HFFc6 (cell line): ENCODE measurements around the gene RCVRN. TPM values are rescaled to one million over a fixed set of nuclear protein-coding genes. Genes with fewer than 3 reads are reported as not detected.

Experiments used
- DNase-seq: peaks from one replicate; pipeline ENCODE4 v3.0.0-alpha.2; 2018
- H3K27ac Mint-ChIP-seq: 2 replicates; pipeline ENCODE4 v1.8.0; 2020; ENCODE audit warnings: mild to moderate bottlenecking, mixed read lengths
- H3K27me3 Mint-ChIP-seq: 2 replicates; pipeline ENCODE4 v1.8.0; 2021; ENCODE audit warnings: mild to moderate bottlenecking, moderate library complexity, mixed read lengths; ENCODE audit not compliant: insufficient read depth
- H3K36me3 Mint-ChIP-seq: 2 replicates; pipeline ENCODE4 v1.8.0; 2021; ENCODE audit warnings: low read depth, mixed read lengths
- H3K4me1 Mint-ChIP-seq: 2 replicates; pipeline ENCODE4 v1.8.0; 2020; ENCODE audit warnings: low read depth, mixed read lengths
- H3K4me3 Mint-ChIP-seq: 2 replicates; pipeline ENCODE4 v1.8.0; 2020; ENCODE audit warnings: mild to moderate bottlenecking, moderate library complexity, mixed read lengths
- H3K9me3 Mint-ChIP-seq: 2 replicates; pipeline ENCODE4 v1.8.0; 2020; ENCODE audit warnings: mild to moderate bottlenecking, mixed read lengths
- total RNA-seq, 6 experiments: library from RNA; stranded (reverse); fragmentation: NEBNext Ultra II Directional; extraction: Animal tissue kit (Norgen Biotek cat#: 25700); gene quantifications; 2 replicates in 1 of 6; 3 replicates in 5 of 6; pipeline ENCODE4 v1.2.3, GENCODE V29; 2021
- TF ChIP-seq, protein P1 (sequence below): fragments of 200-600 bp; sonication (generic); IDR thresholded peaks from 2 replicates; pipeline ENCODE4 v1.5.0; 2021; ENCODE audit warnings: antibody characterized with exemption, mild to moderate bottlenecking

RCVRN gene
- total RNA-seq, 6 experiments from 2014 or later = not detected

- peaks cover 10% of the 10 kb centered on the region for H3K36me3 Mint-ChIP-seq
Observed at GRCh38 chr17:9887508-9887907, 17.6 kb downstream of the RCVRN start.

GRCh38 chr17:9886141-9886930 lies 18.7 kb downstream of the RCVRN start:
- H3K36me3 Mint-ChIP-seq = peaks cover 10% of the 10 kb centered on the region
- peaks cover 2% of the 10 kb centered on the region; the same call in 1 of the 2 replicates for H3K27me3 Mint-ChIP-seq
- H3K4me3 Mint-ChIP-seq = no peak overlapping the region
- no peak overlapping the region for H3K27ac Mint-ChIP-seq
- no peak for DNase-seq
- TF ChIP-seq, protein P1, sequence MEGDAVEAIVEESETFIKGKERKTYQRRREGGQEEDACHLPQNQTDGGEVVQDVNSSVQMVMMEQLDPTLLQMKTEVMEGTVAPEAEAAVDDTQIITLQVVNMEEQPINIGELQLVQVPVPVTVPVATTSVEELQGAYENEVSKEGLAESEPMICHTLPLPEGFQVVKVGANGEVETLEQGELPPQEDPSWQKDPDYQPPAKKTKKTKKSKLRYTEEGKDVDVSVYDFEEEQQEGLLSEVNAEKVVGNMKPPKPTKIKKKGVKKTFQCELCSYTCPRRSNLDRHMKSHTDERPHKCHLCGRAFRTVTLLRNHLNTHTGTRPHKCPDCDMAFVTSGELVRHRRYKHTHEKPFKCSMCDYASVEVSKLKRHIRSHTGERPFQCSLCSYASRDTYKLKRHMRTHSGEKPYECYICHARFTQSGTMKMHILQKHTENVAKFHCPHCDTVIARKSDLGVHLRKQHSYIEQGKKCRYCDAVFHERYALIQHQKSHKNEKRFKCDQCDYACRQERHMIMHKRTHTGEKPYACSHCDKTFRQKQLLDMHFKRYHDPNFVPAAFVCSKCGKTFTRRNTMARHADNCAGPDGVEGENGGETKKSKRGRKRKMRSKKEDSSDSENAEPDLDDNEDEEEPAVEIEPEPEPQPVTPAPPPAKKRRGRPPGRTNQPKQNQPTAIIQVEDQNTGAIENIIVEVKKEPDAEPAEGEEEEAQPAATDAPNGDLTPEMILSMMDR = no peak
- H3K4me1 Mint-ChIP-seq = no peaks in the 10 kb centered on the region
- peaks cover 29% of the 10 kb centered on the region for H3K9me3 Mint-ChIP-seq

More at GRCh38 chr17:9887508-9887907, 17.6 kb downstream of the RCVRN start:
- Mint-ChIP-seq H3K4me1 (no peaks in the 10 kb centered on the region), H3K27ac (no peak overlapping the region), H3K27me3 (peaks cover 2% of the 10 kb centered on the region; the same call in 1 of the 2 replicates), H3K4me3 (no peak overlapping the region), H3K9me3 (peaks cover 19% of the 10 kb centered on the region)
- DNase-seq = no peak
- TF ChIP-seq, protein P1 = no peak

- H3K4me1 Mint-ChIP-seq = peaks cover 20% of the 10 kb centered on the region; the same call in 1 of the 2 replicates
- H3K9me3 Mint-ChIP-seq = peaks cover 33% of the 10 kb centered on the region
- TF ChIP-seq, protein P1 = no peak
- H3K4me3 Mint-ChIP-seq = no peak overlapping the region
- no peak for DNase-seq
- no peaks in the 10 kb centered on the region; the same call in 1 of the 2 replicates for H3K27me3 Mint-ChIP-seq
- no peak overlapping the region for H3K27ac Mint-ChIP-seq
- H3K36me3 Mint-ChIP-seq = peaks cover 10% of the 10 kb centered on the region; the same call in 1 of the 2 replicates
Observed at GRCh38 chr17:9883451-9883850, 21.6 kb downstream of the RCVRN start.

DNA sequence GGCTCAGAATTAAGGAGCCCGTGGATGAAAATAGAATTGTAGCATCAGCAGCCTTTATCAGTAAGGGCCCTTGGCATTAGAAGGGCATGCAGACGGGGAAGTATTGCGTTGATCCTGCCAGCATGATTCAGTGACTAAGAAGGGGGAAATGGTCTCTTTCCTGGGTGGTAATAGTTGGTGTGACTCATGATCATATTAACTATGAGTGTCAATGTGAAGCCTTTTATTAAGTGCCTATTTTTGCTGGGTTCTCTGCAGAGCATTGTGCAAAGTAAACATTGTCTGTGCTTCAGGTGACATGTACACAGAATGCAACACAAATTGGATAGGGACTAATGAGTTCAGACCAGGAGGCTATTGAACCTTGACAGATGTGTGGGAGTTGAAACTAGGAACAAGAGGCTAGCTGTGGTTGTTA lies 24.5 kb downstream of the RCVRN start:
- Mint-ChIP-seq H3K27me3 (no peaks in the 10 kb centered on the region; the same call in 1 of the 2 replicates), H3K9me3 (peaks cover 33% of the 10 kb centered on the region), H3K36me3 (peaks cover 10% of the 10 kb centered on the region; the same call in 1 of the 2 replicates), H3K4me3 (no peak overlapping the region), H3K4me1 (peaks cover 24% of the 10 kb centered on the region; the same call in 1 of the 2 replicates), H3K27ac (no peak overlapping the region)
- TF ChIP-seq, protein P1 = no peak
- DNase-seq = peak; percentile 46

DNA sequence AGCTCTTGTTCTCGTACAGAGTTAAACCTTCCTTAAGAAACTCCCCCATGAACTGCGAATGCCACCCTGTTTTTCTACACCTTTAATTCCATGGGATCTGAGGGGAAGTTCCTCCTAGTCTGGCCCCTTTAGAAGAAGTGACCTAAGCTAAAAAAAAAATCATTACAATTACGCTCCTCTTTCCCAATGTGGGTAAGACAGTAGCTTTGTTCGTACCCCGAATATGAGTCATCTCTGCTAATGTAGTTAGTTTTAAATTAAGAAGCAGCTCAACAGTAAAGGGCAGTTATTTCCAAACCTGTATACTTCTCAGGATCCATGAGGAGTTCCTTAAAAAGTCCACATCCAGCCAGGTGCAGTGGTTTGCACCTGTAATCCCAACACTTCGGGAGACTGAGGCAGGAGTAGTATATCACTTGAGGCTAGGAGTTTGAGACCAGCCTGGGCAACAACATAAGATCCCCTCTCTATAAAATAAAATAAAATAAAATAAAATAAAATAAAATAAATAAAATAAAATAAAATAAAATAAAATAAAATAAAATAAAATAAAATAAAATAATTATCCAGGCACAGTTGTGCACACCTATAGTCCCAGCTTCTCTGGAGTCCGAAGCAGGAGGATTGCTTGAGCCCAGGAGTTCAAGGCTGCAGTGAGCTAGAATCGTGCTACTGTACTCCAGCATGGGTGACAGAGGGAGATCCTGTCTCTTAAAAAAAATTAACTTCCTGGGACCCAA lies 26.1 kb downstream of the RCVRN start:
- peaks cover 31% of the 10 kb centered on the region; the same call in 1 of the 2 replicates for H3K4me1 Mint-ChIP-seq
- no peak overlapping the region for H3K27ac Mint-ChIP-seq
- TF ChIP-seq, protein P1 = no peak
- peaks cover 10% of the 10 kb centered on the region; the same call in 1 of the 2 replicates for H3K36me3 Mint-ChIP-seq
- H3K4me3 Mint-ChIP-seq = no peak overlapping the region
- peaks cover 33% of the 10 kb centered on the region for H3K9me3 Mint-ChIP-seq
- H3K27me3 Mint-ChIP-seq = no peaks in the 10 kb centered on the region; the same call in 1 of the 2 replicates
- no peak for DNase-seq
